K562 (cell line): ENCODE data around the gene CPSF4L. TPM values are rescaled to one million over a fixed set of nuclear protein-coding genes. Genes with fewer than 3 reads are reported as not detected.

Experiments used
- ARID1B ChIP-seq: fragments of 450-650 bp; IDR thresholded peaks from 2 replicates; pipeline ENCODE4 v1.6.1; 2016; ENCODE audit warnings: antibody characterized with exemption, mild to moderate bottlenecking, inconsistent platforms
- CBX8 ChIP-seq: fragments of 200-600 bp; sonication (generic); IDR thresholded peaks from 2 replicates; pipeline ENCODE4 v1.6.1; 2012; ENCODE audit warnings: borderline replicate concordance, mixed run types, low read depth, mild to moderate bottlenecking, moderate library complexity, mixed read lengths, low read length, control low read depth, inconsistent platforms; ENCODE audit not compliant: poor library complexity, severe bottlenecking; ENCODE audit errors: extremely low read depth
- CTCFL ChIP-seq: IDR thresholded peaks from 2 replicates; pipeline ENCODE4 v1.6.1; 2011; ENCODE audit warnings: borderline replicate concordance, low read depth, mild to moderate bottlenecking, moderate library complexity, low read length; ENCODE audit not compliant: insufficient read depth, poor library complexity, severe bottlenecking
- DDX20 ChIP-seq: fragments of 450-650 bp; IDR thresholded peaks from 2 replicates; pipeline ENCODE4 v1.6.1; 2016; ENCODE audit warnings: missing genetic modification characterization, low read depth, mild to moderate bottlenecking, missing compliant biosample characterization, moderate library complexity
- EP400 ChIP-seq: fragments of 450-650 bp; IDR thresholded peaks from 2 replicates; pipeline ENCODE4 v1.6.1; 2017; ENCODE audit warnings: antibody characterized with exemption, mild to moderate bottlenecking, moderate library complexity
- FOXJ2 ChIP-seq: fragments of 200-800 bp; sonication (Bioruptor generic); IDR thresholded peaks from 2 replicates; pipeline ENCODE4 v1.6.1; 2016; ENCODE audit warnings: missing genetic modification characterization, missing compliant biosample characterization
- HBP1 ChIP-seq: fragments of 450-650 bp; formaldehyde crosslinking; IDR thresholded peaks from 2 replicates; pipeline ENCODE4 v1.4.0; 2022; ENCODE audit warnings: missing genetic modification characterization
- KLF1 ChIP-seq: fragments of 450-650 bp; IDR thresholded peaks from 2 replicates; pipeline ENCODE4 v1.6.1; 2016; ENCODE audit warnings: missing genetic modification characterization, missing compliant biosample characterization
- NCOA2 ChIP-seq, 2 experiments: fragments of 450-650 bp; IDR thresholded peaks; 2 replicates each; pipeline ENCODE4 v1.6.1; 2018; ENCODE audit warnings: mild to moderate bottlenecking in 2 of 2, moderate library complexity in 1 of 2; ENCODE audit not compliant: partially characterized antibody in 2 of 2
- PHF21A ChIP-seq: fragments of 450-650 bp; IDR thresholded peaks from 2 replicates; pipeline ENCODE4 v1.6.1; 2017; ENCODE audit warnings: low read depth, borderline replicate concordance
- REST ChIP-seq, 2 experiments: fragments of 450-650 bp; formaldehyde crosslinking in 1 of 2; IDR thresholded peaks; 2 replicates each; pipeline versions ENCODE4 v1.4.0 to v1.6.1; 2014 to 2020; ENCODE audit warnings: mild to moderate bottlenecking in 2 of 2, borderline replicate concordance in 1 of 2, low read depth in 1 of 2
- SIN3B ChIP-seq: fragments of 450-650 bp; IDR thresholded peaks from 2 replicates; pipeline ENCODE4 v1.6.1; 2017; ENCODE audit warnings: low read depth, mild to moderate bottlenecking, moderate library complexity
- polyA plus RNA-seq, 8 experiments: library from polyadenylated mRNA; depleted of rRNA in 4 of 8; stranded (reverse) in 5 of 8; unstranded in 3 of 8; fragments of >200 nt; fragmentation: Nextera tagmentation in 2 of 8; fragmentation: Illumina TruSeq in 1 of 8; extraction: Ambion mirVana in 2 of 8; extraction: Trizol in 1 of 8; gene quantifications; 2 replicates each; pipeline versions ENCODE4 v1.2.1 to v1.2.3, GENCODE V29; 2011 to 2014; ENCODE audit warnings: inconsistent platforms in 1 of 8, missing spikeins in 1 of 8
- total RNA-seq, 7 experiments: library from RNA; depleted of rRNA in 6 of 7; stranded (reverse); fragments of >200 nt in 6 of 7; fragmentation: Illumina TruSeq in 2 of 7; extraction: Trizol in 2 of 7; gene quantifications; 2 replicates each; pipeline versions ENCODE4 v1.2.1 to v1.2.3, GENCODE V29; 2011 to 2021; ENCODE audit warnings: low replicate concordance in 1 of 7
- TF ChIP-seq, protein P1 (sequence below): fragments of 250-450 bp; sonication (Bioruptor Pico); IDR thresholded peaks from 2 replicates; pipeline ENCODE4 v1.9.0; 2021; ENCODE audit warnings: mild to moderate bottlenecking, inconsistent platforms

Gene CPSF4L
- total and polyA plus RNA-seq, 9 of the 15 experiments (the other 6 are each of a cell fraction or from before 2014, with no cell fraction given), result not detected

GRCh38 chr17:73228748-73229236 lies 32.9 kb downstream of the CPSF4L start (continued):
- TF ChIP-seq, protein P1, sequence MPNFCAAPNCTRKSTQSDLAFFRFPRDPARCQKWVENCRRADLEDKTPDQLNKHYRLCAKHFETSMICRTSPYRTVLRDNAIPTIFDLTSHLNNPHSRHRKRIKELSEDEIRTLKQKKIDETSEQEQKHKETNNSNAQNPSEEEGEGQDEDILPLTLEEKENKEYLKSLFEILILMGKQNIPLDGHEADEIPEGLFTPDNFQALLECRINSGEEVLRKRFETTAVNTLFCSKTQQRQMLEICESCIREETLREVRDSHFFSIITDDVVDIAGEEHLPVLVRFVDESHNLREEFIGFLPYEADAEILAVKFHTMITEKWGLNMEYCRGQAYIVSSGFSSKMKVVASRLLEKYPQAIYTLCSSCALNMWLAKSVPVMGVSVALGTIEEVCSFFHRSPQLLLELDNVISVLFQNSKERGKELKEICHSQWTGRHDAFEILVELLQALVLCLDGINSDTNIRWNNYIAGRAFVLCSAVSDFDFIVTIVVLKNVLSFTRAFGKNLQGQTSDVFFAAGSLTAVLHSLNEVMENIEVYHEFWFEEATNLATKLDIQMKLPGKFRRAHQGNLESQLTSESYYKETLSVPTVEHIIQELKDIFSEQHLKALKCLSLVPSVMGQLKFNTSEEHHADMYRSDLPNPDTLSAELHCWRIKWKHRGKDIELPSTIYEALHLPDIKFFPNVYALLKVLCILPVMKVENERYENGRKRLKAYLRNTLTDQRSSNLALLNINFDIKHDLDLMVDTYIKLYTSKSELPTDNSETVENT (CRISPR knock-in tag), result no peak
- TF ChIP-seq SIN3B (no peak), HBP1 (no peak), CTCFL (no peak), KLF1 (tag) (peak; percentile 66; the same call in 1 of the 2 replicates), CBX8 (no peak), PHF21A (no peak), FOXJ2 (tag) (no peak), EP400 (no peak), REST (IDR thresholded peaks at IDR 0.05; ENCODE audit: borderline replicate concordance) (no peak), REST (CRISPR knock-in tag; IDR thresholded peaks at IDR 0.05; ENCODE audit: low read depth) (no peak), NCOA2 (IDR thresholded peaks at IDR 0.05; ENCODE audit: partially characterized antibody in 2 of 2) (no peak), ARID1B (peak; percentile 89), DDX20 (tag) (no peak)
